HepG2 (cell line): ENCODE measurements around the gene TEX261. TPM values are rescaled to one million over a fixed set of nuclear protein-coding genes. Genes with fewer than 3 reads are reported as not detected.
"Not testable (repeated sequence)": the region's sequence is repeated elsewhere in the genome, so short reads cannot be mapped to it uniquely, and the experiment has no call there.

Experiments
- ATAC-seq: fragments of 200-7000 bp; cut with Tn5 transposase; 3 replicates; pipeline ENCODE4 v1.9.1; 2020; ENCODE audit warnings: mild to moderate bottlenecking, moderate library complexity
- BruUV-seq: library from RNA; stranded (reverse); fragments of 400-500 nt; replicated peaks from 2 replicates; lab custom pipeline; 2021; lab: Mats Ljungman, UMichigan
- CTCF ChIA-PET: fragments of 300-600 bp; formaldehyde crosslinking; extraction: SDS; loops from one replicate; lab custom pipeline; 2021; ENCODE audit warnings: low total read pairs, inconsistent platforms, low intra/inter-chr PET ratio; lab: Yijun Ruan, JAX
- POLR2A ChIA-PET: fragments of 350-600 bp; sonication (Branson Sonifier 250); formaldehyde crosslinking; loops from one replicate; lab custom pipeline; 2020; ENCODE audit warnings: antibody characterized with exemption, inconsistent platforms; lab: Yijun Ruan, JAX
- DNase-seq: peaks from one replicate; pipeline ENCODE4 v3.0.0-alpha.2; 2015; ENCODE audit warnings: low spot score
- FAIRE-seq: peaks from 3 replicates; lab custom pipeline; 2011; peaks lifted over from hg19 to GRCh38; lab: Jason Lieb, UNC
- H2AFZ ChIP-seq: one replicate; pipeline ENCODE4 v1.6.1; 2011; ENCODE audit warnings: low read length, inconsistent platforms
- H3K27ac ChIP-seq: fragments of 300-600 bp; 3 replicates; pipeline ENCODE4 v1.8.0; 2011; ENCODE audit warnings: mixed run types, mild to moderate bottlenecking, mixed read lengths, low read length, inconsistent platforms; ENCODE audit not compliant: insufficient read depth; ENCODE audit errors: extremely low read length
- H3K27me3 ChIP-seq, 2 experiments: fragments of 200-600 bp in 1 of 2; 2 replicates in 1 of 2; 3 replicates in 1 of 2; pipeline versions ENCODE4 v1.6.0 to v1.8.0; 2011; ENCODE audit warnings: low read length in 2 of 2, mild to moderate bottlenecking in 2 of 2, moderate library complexity in 2 of 2, inconsistent platforms in 1 of 2; ENCODE audit not compliant: insufficient read depth in 2 of 2, control insufficient read depth in 1 of 2
- H3K36me3 ChIP-seq, 2 experiments: fragments of 200-600 bp in 1 of 2; replicated peaks in 1 of 2; 2 replicates in 1 of 2; 3 replicates in 1 of 2; pipeline versions ENCODE4 v1.5.1 to v1.8.0; 2011; ENCODE audit warnings: low read length in 2 of 2, inconsistent platforms in 1 of 2; ENCODE audit not compliant: insufficient read depth in 2 of 2, control insufficient read depth in 1 of 2
- H3K4me1 ChIP-seq: 2 replicates; pipeline ENCODE4 v1.5.1; 2012; ENCODE audit warnings: low read length, inconsistent platforms; ENCODE audit not compliant: insufficient read depth
- H3K4me2 ChIP-seq: 2 replicates; pipeline ENCODE4 v1.6.0; 2011; ENCODE audit warnings: low read depth, low read length, inconsistent platforms
- H3K4me3 ChIP-seq, 3 experiments: fragments of 200-600 bp in 1 of 3; sonication (generic), shearing (Covaris generic) in 1 of 3; replicated peaks in 1 of 3; 2 replicates each; pipeline ENCODE4 v1.5.1; 2011 to 2016; ENCODE audit warnings: low read length in 3 of 3, inconsistent platforms in 2 of 3, low read depth in 2 of 3, mild to moderate bottlenecking in 2 of 3, control low read depth in 1 of 3, mixed read lengths in 1 of 3; ENCODE audit not compliant: insufficient read depth in 1 of 3
- H3K79me2 ChIP-seq: one replicate; pipeline ENCODE4 v1.6.1; 2011; ENCODE audit warnings: low read length, inconsistent platforms; ENCODE audit not compliant: insufficient read depth
- H3K9ac ChIP-seq: 2 replicates; pipeline ENCODE4 v1.6.0; 2011; ENCODE audit warnings: mild to moderate bottlenecking, low read depth, low read length, inconsistent platforms; ENCODE audit not compliant: insufficient read depth
- H3K9me3 ChIP-seq: 2 replicates; pipeline ENCODE4 v1.5.1; 2012; ENCODE audit warnings: mild to moderate bottlenecking, low read length
- H4K20me1 ChIP-seq: 2 replicates; pipeline ENCODE4 v1.6.0; 2011; ENCODE audit warnings: inconsistent platforms, mild to moderate bottlenecking, low read length, moderate library complexity; ENCODE audit not compliant: insufficient read depth
- ARID5B ChIP-seq: IDR thresholded peaks from 2 replicates; pipeline ENCODE4 v1.4.0; 2020; ENCODE audit warnings: mild to moderate bottlenecking, missing genetic modification reagents
- ATF7 ChIP-seq, 2 experiments: fragments of 450-650 bp in 1 of 2; sonication (generic) in 1 of 2; formaldehyde crosslinking in 1 of 2; IDR thresholded peaks; 2 replicates each; pipeline versions ENCODE4 v1.4.0 to v1.6.1; 2016 to 2020; ENCODE audit warnings: antibody characterized with exemption in 1 of 2, mild to moderate bottlenecking in 1 of 2, missing genetic modification reagents in 1 of 2
- CREB1 ChIP-seq, 2 experiments: fragments of 450-650 bp in 1 of 2; IDR thresholded peaks; 2 replicates each; pipeline ENCODE4 v1.6.1; 2016 to 2017; ENCODE audit warnings: control low read depth in 1 of 2, mild to moderate bottlenecking in 1 of 2, missing compliant biosample characterization in 1 of 2, missing genetic modification characterization in 1 of 2
- CTCF ChIP-seq: sonication (generic); formaldehyde crosslinking; IDR thresholded peaks from 2 replicates; pipeline ENCODE4 v1.5.0; 2020; ENCODE audit warnings: mild to moderate bottlenecking, missing genetic modification reagents, moderate library complexity
- FOSL2 ChIP-seq: sonication (generic); formaldehyde crosslinking; IDR thresholded peaks from 2 replicates; pipeline ENCODE4 v1.4.0; 2020; ENCODE audit warnings: missing genetic modification reagents
- RELA ChIP-seq: sonication (generic); formaldehyde crosslinking; IDR thresholded peaks from 2 replicates; pipeline ENCODE4 v1.4.0; 2020; ENCODE audit warnings: missing genetic modification reagents
- STAG1 ChIP-seq: sonication (generic); formaldehyde crosslinking; IDR thresholded peaks from 2 replicates; pipeline ENCODE4 v1.4.0; 2020; ENCODE audit warnings: missing genetic modification reagents
- ZNF263 ChIP-seq: sonication (generic); formaldehyde crosslinking; IDR thresholded peaks from 2 replicates; pipeline ENCODE4 v1.4.0; 2020; ENCODE audit warnings: missing genetic modification reagents
- WGBS: methylation state at CpG from one replicate; pipeline ENCODE4 v1.1.6; 2017; ENCODE audit warnings: low lambda C conversion rate; 5-methylcytosine and 5-hydroxymethylcytosine counted together
- in situ Hi-C: cut with HindIII; loops from 2 replicates; pipeline ENCODE4 v1.10.0; 2017; ENCODE audit warnings: low pct_unique_long_range_greater_than_20kb; ENCODE audit not compliant: extremely low pct_ligation_motif_present
- intact Hi-C: fragments of 100-400 bp; cut with micrococcal nuclease; formaldehyde crosslinking; loops from one replicate; pipeline ENCODE4 v1.10.0; 2022; ENCODE audit not compliant: unreplicated experiment
- polyA plus RNA-seq, 8 experiments: library from polyadenylated mRNA; depleted of rRNA in 3 of 8; stranded (reverse) in 7 of 8; unstranded in 1 of 8; fragments of >200 nt; fragmentation: Illumina TruSeq in 4 of 8; extraction: Trizol in 4 of 8; gene quantifications; 2 replicates each; pipeline versions ENCODE4 v1.2.1 to v1.2.3, GENCODE V29; 2011 to 2016; ENCODE audit warnings: low read depth in 4 of 8, missing spikeins in 1 of 8, mixed read lengths in 1 of 8; ENCODE audit not compliant: insufficient read depth in 1 of 8
- total RNA-seq, 5 experiments: library from RNA; depleted of rRNA; stranded (reverse); fragments of >200 nt; fragmentation: Illumina TruSeq; extraction: Trizol; gene quantifications; 2 replicates each; pipeline ENCODE4 v1.2.3, GENCODE V29; 2016; ENCODE audit warnings: low read depth in 1 of 5

The TEX261 gene
- total and polyA plus RNA-seq, 2 of the 13 experiments (the other 11 are each of a cell fraction or from before 2014, with no cell fraction given), result 43.8 to 78.7 TPM

- H3K9ac ChIP-seq, H3K4me3 ChIP-seq, ATAC-seq, intact Hi-C loops, H3K4me2 ChIP-seq, H3K9me3 ChIP-seq, DNase-seq, H2AFZ ChIP-seq, H3K79me2 ChIP-seq, in situ Hi-C loops, FAIRE-seq, H3K36me3 ChIP-seq, H3K27ac ChIP-seq, CTCF ChIA-PET, H4K20me1 ChIP-seq, BruUV-seq: not testable (repeated sequence)
- POLR2A ChIA-PET, result interaction anchor here (1.3 to 2.0 kb wide), 2 partner anchors 23 to 45 kb away, joined by 5 to 7 read pairs; partner anchors contain the start of gene NAGK
- 37% methylated on average over 15 of the region's 15 CpGs for WGBS
- TF ChIP-seq CTCF (CRISPR knock-in tag), result peak; percentile 55
- peak; percentile 74; the same call in 1 of the 2 replicates for TF ChIP-seq RELA
- TF ChIP-seq STAG1 (CRISPR knock-in tag), result peak; percentile 51
- peak; percentile 59; the same call in 1 of the 2 replicates for TF ChIP-seq FOSL2
- peak; percentile 74; the same call in 1 of the 2 replicates for TF ChIP-seq ZNF263
- H3K4me1 ChIP-seq, result peaks cover 16% of the 10 kb centered on the region
- H3K27me3 ChIP-seq, result peaks cover 0 to 12% of the 10 kb centered on the region in 2 experiments; a peak in 2 of 5 replicates
Observed at GRCh38 chr2:71023553-71024243, 29.0 kb upstream of the TEX261 start.

GRCh38 chr2:71021394-71021793 lies 26.7 kb upstream of the TEX261 start:
- intact Hi-C loops; H3K4me3 ChIP-seq; ATAC-seq; H3K79me2 ChIP-seq; H4K20me1 ChIP-seq; FAIRE-seq; H3K27ac ChIP-seq; H3K9ac ChIP-seq; CTCF ChIA-PET; in situ Hi-C loops; H3K9me3 ChIP-seq; H2AFZ ChIP-seq; DNase-seq; H3K36me3 ChIP-seq; BruUV-seq; TF ChIP-seq CREB1, ATF7 (CRISPR knock-in tag; IDR thresholded peaks at IDR 0.05): not testable (repeated sequence)
- TF ChIP-seq CREB1 (IDR thresholded peaks at IDR 0.05) (peak; percentile 78), ATF7 (IDR thresholded peaks at IDR 0.05) (peak; percentile 70), ARID5B (CRISPR knock-in tag) (0 out of 2 replicates have a peak, but pooled peaks have one; percentile 11)
- H3K4me1 ChIP-seq, result peaks cover 16% of the 10 kb centered on the region
- POLR2A ChIA-PET, result interaction anchor here (0.9 to 2.5 kb wide), 4 partner anchors 14 to 47 kb away, joined by 3 to 11 read pairs (median 6); partner anchors contain the start of gene NAGK
- WGBS, result 25% methylated on average over 14 of the region's 14 CpGs
- peak overlapping the region; percentile 55 for H3K4me2 ChIP-seq
- H3K27me3 ChIP-seq, result peaks cover 0 to 12% of the 10 kb centered on the region in 2 experiments; a peak in 1 of 5 replicates
